Activated CD8-positive, alpha-beta memory T cell treated with anti-CD3 and anti-CD28 coated beads, Interleukin-2, amount 50 U/mL, for 48 hours (primary cell): ENCODE measurements around the gene SLC22A23.

ENCODE experiments used
- DNase-seq: peaks from one replicate; pipeline ENCODE4 v3.0.0-alpha.2; 2020

SLC22A23 gene

GRCh38 chr6:3314621-3315467 lies 142.0 kb downstream of the SLC22A23 start:
- no peak for DNase-seq

- no peak for DNase-seq
These were observed 142.7 kb downstream of the SLC22A23 start for GRCh38 chr6:3314176-3314575.

- DNase-seq = peak; percentile 29
These were observed 144.1 kb downstream of the SLC22A23 start for GRCh38 chr6:3312604-3313231.

- peak; percentile 7 for DNase-seq
These were observed 145.0 kb downstream of the SLC22A23 start for GRCh38 chr6:3311826-3312225.

GRCh38 chr6:3310703-3311102 lies 146.1 kb downstream of the SLC22A23 start:
- no peak for DNase-seq

GRCh38 chr6:3310051-3310448 lies 146.8 kb downstream of the SLC22A23 start:
- DNase-seq = peak; percentile 23

GRCh38 chr6:3309391-3310050 lies 147.3 kb downstream of the SLC22A23 start:
- peak; percentile 39 for DNase-seq

- peak; percentile 22 for DNase-seq
These were observed 148.7 kb downstream of the SLC22A23 start for GRCh38 chr6:3308106-3308505.

GRCh38 chr6:3307436-3307835 lies 149.4 kb downstream of the SLC22A23 start:
- DNase-seq = no peak

GRCh38 chr6:3306848-3307247 lies 150.0 kb downstream of the SLC22A23 start:
- no peak for DNase-seq

- DNase-seq = no peak
These were observed 151.0 kb downstream of the SLC22A23 start for GRCh38 chr6:3305831-3306230.

GRCh38 chr6:3305216-3305565 lies 151.7 kb downstream of the SLC22A23 start:
- DNase-seq = no peak

- no peak for DNase-seq
These were observed 152.2 kb downstream of the SLC22A23 start for GRCh38 chr6:3304500-3305215.

- DNase-seq = no peak
These were observed 152.9 kb downstream of the SLC22A23 start for GRCh38 chr6:3303795-3304411.

GRCh38 chr6:3301506-3301905 lies 155.3 kb downstream of the SLC22A23 start:
- DNase-seq = no peak

GRCh38 chr6:3299221-3299620 lies 157.6 kb downstream of the SLC22A23 start:
- no peak for DNase-seq

GRCh38 chr6:3297909-3298308 lies 158.9 kb downstream of the SLC22A23 start:
- DNase-seq = no peak

GRCh38 chr6:3297006-3297405 lies 159.8 kb downstream of the SLC22A23 start:
- DNase-seq = no peak

- DNase-seq = no peak
These were observed 160.3 kb downstream of the SLC22A23 start for GRCh38 chr6:3296537-3296936.

GRCh38 chr6:3296078-3296477 lies 160.8 kb downstream of the SLC22A23 start:
- DNase-seq = no peak

GRCh38 chr6:3294921-3295871 lies 161.7 kb downstream of the SLC22A23 start:
- DNase-seq = no peak

- no peak for DNase-seq
These were observed 162.5 kb downstream of the SLC22A23 start for GRCh38 chr6:3294396-3294795.
